Caki2 (cell line): ENCODE results near the gene CNN2. TPM values are rescaled to one million over a fixed set of nuclear protein-coding genes. Genes with fewer than 3 reads are reported as not detected.

Experiments
- DNase-seq: peaks from one replicate; pipeline ENCODE4 v3.0.0-alpha.2; 2015; ENCODE audit warnings: low read depth
- in situ Hi-C: cut with HindIII; loops from 2 replicates; pipeline ENCODE4 v1.10.0; 2016; ENCODE audit warnings: low sequenced_read_pairs, low pct_unique_long_range_greater_than_20kb, mixed read lengths
- total RNA-seq: library from RNA; depleted of rRNA; stranded (reverse); fragments of >200 nt; shearing (Covaris generic); gene quantifications from 2 replicates; pipeline ENCODE4 v1.2.3, GENCODE V29; 2014; ENCODE audit warnings: low replicate concordance; rRNA removed

Gene CNN2
- 78.5 and 93.1 TPM in 2 replicates for total RNA-seq

- peak; percentile 63 for DNase-seq
- in situ Hi-C loops: no loop called here
Observed at GRCh38 chr19:1025960-1026782, at the start of gene CNN2. CNN2 (plus strand) TSS chr19:1026608; CDS start chr19:1026662, 54 bp downstream.

- in situ Hi-C loops: no loop called here
- no peak for DNase-seq
Observed at GRCh38 chr19:977058-977464, 49.3 kb upstream of the CNN2 start.

- in situ Hi-C loops: no loop called here
- no peak for DNase-seq
Observed at GRCh38 chr19:979318-979741, 47.1 kb upstream of the CNN2 start.

GRCh38 chr19:980133-980998 is 46.0 kb upstream of the CNN2 start:
- in situ Hi-C loops: no loop called here
- DNase-seq: peak; percentile 39

GRCh38 chr19:982567-983170 is 43.7 kb upstream of the CNN2 start:
- DNase-seq: peak; percentile 57
- in situ Hi-C loops: no loop called here

- peak; percentile 65 for DNase-seq
- in situ Hi-C loops: no loop called here
Observed at GRCh38 chr19:984165-984967, 42.0 kb upstream of the CNN2 start, which contains the start of gene WDR18. WDR18 (plus strand) TSS chr19:984345; CDS start chr19:984354, 9 bp downstream.

GRCh38 chr19:986083-986482 is 40.3 kb upstream of the CNN2 start:
- no peak for DNase-seq
- in situ Hi-C loops: no loop called here

- in situ Hi-C loops: no loop called here
- DNase-seq: no peak
Observed at GRCh38 chr19:988081-988480, 38.3 kb upstream of the CNN2 start.

GRCh38 chr19:988510-988909 is 37.9 kb upstream of the CNN2 start:
- in situ Hi-C loops: no loop called here
- no peak for DNase-seq

GRCh38 chr19:989381-990081 is 36.9 kb upstream of the CNN2 start:
- no peak for DNase-seq
- in situ Hi-C loops: no loop called here

GRCh38 chr19:990119-990571 is 36.3 kb upstream of the CNN2 start:
- no peak for DNase-seq
- in situ Hi-C loops: no loop called here

GRCh38 chr19:990746-991145 is 35.7 kb upstream of the CNN2 start:
- no peak for DNase-seq
- in situ Hi-C loops: no loop called here

- in situ Hi-C loops: no loop called here
- DNase-seq: no peak
Observed at GRCh38 chr19:991174-991931, 35.1 kb upstream of the CNN2 start.

GRCh38 chr19:991932-992669 is 34.3 kb upstream of the CNN2 start:
- in situ Hi-C loops: no loop called here
- no peak for DNase-seq

- in situ Hi-C loops: no loop called here
- no peak for DNase-seq
Observed at GRCh38 chr19:992670-993055, 33.7 kb upstream of the CNN2 start.

- DNase-seq: no peak
- in situ Hi-C loops: no loop called here
Observed at GRCh38 chr19:993361-993830, 33.0 kb upstream of the CNN2 start.
